ENCODE data around the gene SLC28A1.

SLC28A1 gene

DNA sequence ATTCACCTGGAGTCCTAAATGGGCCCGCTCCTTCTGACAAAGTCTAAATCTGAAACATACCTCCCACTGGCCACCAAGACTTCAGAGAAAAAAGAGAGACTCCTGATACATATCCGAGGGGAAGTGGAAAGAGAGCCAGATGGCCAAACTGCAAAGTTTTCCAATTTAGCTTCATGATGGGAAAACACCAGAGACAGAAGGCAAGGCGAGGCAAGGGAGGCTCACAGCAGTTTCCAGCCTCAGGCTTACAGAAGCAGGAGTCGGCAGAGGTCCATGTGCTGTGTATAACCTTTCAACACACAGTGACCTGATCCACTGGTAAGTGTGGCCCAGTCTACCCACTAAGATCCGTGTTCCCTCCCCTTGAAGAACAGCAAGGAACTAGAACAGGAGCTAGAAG is 67.3 kb downstream of the SLC28A1 start:
- Histone ChIP-seq H3K9me3 (ENCODE audit: low read depth, low read length) (no peaks in the 10 kb centered on the region), H3K27ac (no peak overlapping the region), H3K36me3 (ENCODE audit: insufficient read depth, low read length) (no peaks in the 10 kb centered on the region), H3K9ac (ENCODE audit: insufficient read length) (no peak overlapping the region), H3K4me3 (no peak overlapping the region)
- TF ChIP-seq EZH2 (IDR thresholded peaks at IDR 0.05) (no peak), FOXP2 (optimal IDR thresholded peaks at IDR 0.05; ENCODE audit: control extremely low read depth, extremely low read length, insufficient read depth) (no peak), POLR2AphosphoS5 (IDR thresholded peaks at IDR 0.05; ENCODE audit: borderline replicate concordance, low read depth, low read length) (no peak)
- no peak for DNase-seq (ENCODE audit: low read depth, low spot score)

DNA sequence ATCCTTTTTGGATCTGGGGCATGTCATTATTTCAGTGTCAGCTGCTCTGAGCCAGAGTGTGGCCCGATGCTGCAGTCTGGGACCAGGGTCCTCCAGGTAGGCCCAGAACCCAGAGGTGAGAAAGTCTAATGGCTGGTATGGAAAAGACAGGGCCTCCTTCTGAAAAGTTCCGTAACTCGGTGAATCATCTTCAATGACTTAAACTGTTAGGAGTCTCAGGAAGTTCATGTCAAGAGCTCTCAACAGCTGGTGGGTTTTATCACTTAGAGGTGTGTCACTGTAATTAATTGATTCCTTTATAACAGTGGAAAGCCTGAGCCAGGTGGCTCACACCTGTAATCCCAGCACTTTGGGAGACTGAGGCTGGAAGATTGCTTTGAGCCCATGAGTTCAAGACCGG is 68.7 kb downstream of the SLC28A1 start:
- H3K27ac ChIP-seq: no peak overlapping the region
- DNase-seq (ENCODE audit: low read depth, low spot score): no peak
- H3K36me3 ChIP-seq (ENCODE audit: insufficient read depth, low read length): no peaks in the 10 kb centered on the region
- no peaks in the 10 kb centered on the region for H3K9me3 ChIP-seq (ENCODE audit: low read depth, low read length)
- TF ChIP-seq FOXP2 (optimal IDR thresholded peaks at IDR 0.05; ENCODE audit: control extremely low read depth, extremely low read length, insufficient read depth): no peak
- TF ChIP-seq EZH2 (IDR thresholded peaks at IDR 0.05): no peak
- no peak for TF ChIP-seq POLR2AphosphoS5 (IDR thresholded peaks at IDR 0.05; ENCODE audit: borderline replicate concordance, low read depth, low read length)
- no peak overlapping the region for H3K4me3 ChIP-seq
- no peak overlapping the region for H3K9ac ChIP-seq (ENCODE audit: insufficient read length)

GRCh38 chr15:84953726-84954125 is 69.3 kb downstream of the SLC28A1 start:
- H3K27ac ChIP-seq: no peak overlapping the region
- TF ChIP-seq FOXP2 (optimal IDR thresholded peaks at IDR 0.05; ENCODE audit: control extremely low read depth, extremely low read length, insufficient read depth) (no peak), EZH2 (IDR thresholded peaks at IDR 0.05) (no peak), POLR2AphosphoS5 (IDR thresholded peaks at IDR 0.05; ENCODE audit: borderline replicate concordance, low read depth, low read length) (no peak)

GRCh38 chr15:84955089-84955848 is 70.8 kb downstream of the SLC28A1 start:
- Histone ChIP-seq H3K36me3 (ENCODE audit: insufficient read depth, low read length) (no peaks in the 10 kb centered on the region), H3K9ac (ENCODE audit: insufficient read length) (no peak overlapping the region), H3K27ac (no peak overlapping the region), H3K4me3 (peak overlapping the region; percentile 48; the same call in 1 of the 2 replicates), H3K9me3 (ENCODE audit: low read depth, low read length) (no peaks in the 10 kb centered on the region)
- TF ChIP-seq FOXP2 (optimal IDR thresholded peaks at IDR 0.05; ENCODE audit: control extremely low read depth, extremely low read length, insufficient read depth) (no peak), EZH2 (IDR thresholded peaks at IDR 0.05) (no peak), POLR2AphosphoS5 (IDR thresholded peaks at IDR 0.05; ENCODE audit: borderline replicate concordance, low read depth, low read length) (no peak)
- DNase-seq (ENCODE audit: low read depth, low spot score): no peak

More at GRCh38 chr15:84953726-84954125, 69.3 kb downstream of the SLC28A1 start:
- Histone ChIP-seq H3K36me3 (ENCODE audit: insufficient read depth, low read length) (no peaks in the 10 kb centered on the region), H3K9me3 (ENCODE audit: low read depth, low read length) (no peaks in the 10 kb centered on the region), H3K4me3 (no peak overlapping the region), H3K9ac (ENCODE audit: insufficient read length) (no peak overlapping the region)
- DNase-seq (ENCODE audit: low read depth, low spot score): no peak

GRCh38 chr15:84956199-84956598 is 71.7 kb downstream of the SLC28A1 start:
- no peak for TF ChIP-seq FOXP2 (optimal IDR thresholded peaks at IDR 0.05; ENCODE audit: control extremely low read depth, extremely low read length, insufficient read depth)
- no peak for TF ChIP-seq POLR2AphosphoS5 (IDR thresholded peaks at IDR 0.05; ENCODE audit: borderline replicate concordance, low read depth, low read length)
- no peak for TF ChIP-seq EZH2 (IDR thresholded peaks at IDR 0.05)
- no peaks in the 10 kb centered on the region for H3K36me3 ChIP-seq (ENCODE audit: insufficient read depth, low read length)
- no peaks in the 10 kb centered on the region for H3K9me3 ChIP-seq (ENCODE audit: low read depth, low read length)
- no peak overlapping the region for H3K9ac ChIP-seq (ENCODE audit: insufficient read length)
- no peak overlapping the region for H3K27ac ChIP-seq
- DNase-seq (ENCODE audit: low read depth, low spot score): no peak
- H3K4me3 ChIP-seq: no peak overlapping the region

DNA sequence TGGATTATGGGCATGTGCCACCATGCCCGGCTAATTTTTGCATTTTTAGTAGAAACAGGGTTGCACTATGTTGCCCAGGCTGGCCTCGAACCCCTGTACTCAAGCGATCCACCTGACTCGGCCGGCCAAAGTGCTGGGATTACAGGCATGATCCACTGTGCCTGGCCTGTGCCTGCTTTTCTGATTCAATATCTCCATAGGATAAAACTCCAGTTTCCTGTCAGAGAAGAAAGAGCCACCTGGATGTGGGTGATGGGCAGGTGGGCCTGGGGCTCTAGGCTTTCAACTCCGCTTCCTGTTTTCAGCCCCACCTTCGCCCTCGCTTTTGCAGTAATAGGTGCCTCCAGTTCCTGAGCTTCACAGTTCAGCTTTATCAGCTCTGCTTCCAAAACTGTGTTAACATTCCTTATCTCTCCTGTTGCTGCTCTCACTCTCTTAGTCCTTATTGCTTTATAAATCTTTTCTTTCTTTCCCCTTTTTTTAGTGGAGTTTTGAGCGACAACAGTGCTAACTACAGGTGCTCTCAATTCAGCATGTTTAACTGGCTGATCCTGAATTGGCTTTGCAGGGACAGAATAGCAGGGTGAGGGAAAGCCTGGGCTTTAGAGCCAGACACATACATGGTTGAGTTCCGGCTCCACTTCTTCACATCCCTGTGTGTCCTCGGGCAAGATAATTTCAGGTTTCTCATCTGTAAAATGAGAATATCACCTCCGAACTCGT is 76.1 kb downstream of the SLC28A1 start:
- no peak overlapping the region for H3K4me3 ChIP-seq
- H3K36me3 ChIP-seq (ENCODE audit: insufficient read depth, low read length): no peaks in the 10 kb centered on the region
- no peak overlapping the region for H3K9ac ChIP-seq (ENCODE audit: insufficient read length)
- TF ChIP-seq EZH2 (IDR thresholded peaks at IDR 0.05): no peak
- DNase-seq (ENCODE audit: low read depth, low spot score): no peak
- H3K9me3 ChIP-seq (ENCODE audit: low read depth, low read length): no peaks in the 10 kb centered on the region
- no peak overlapping the region for H3K27ac ChIP-seq

DNA sequence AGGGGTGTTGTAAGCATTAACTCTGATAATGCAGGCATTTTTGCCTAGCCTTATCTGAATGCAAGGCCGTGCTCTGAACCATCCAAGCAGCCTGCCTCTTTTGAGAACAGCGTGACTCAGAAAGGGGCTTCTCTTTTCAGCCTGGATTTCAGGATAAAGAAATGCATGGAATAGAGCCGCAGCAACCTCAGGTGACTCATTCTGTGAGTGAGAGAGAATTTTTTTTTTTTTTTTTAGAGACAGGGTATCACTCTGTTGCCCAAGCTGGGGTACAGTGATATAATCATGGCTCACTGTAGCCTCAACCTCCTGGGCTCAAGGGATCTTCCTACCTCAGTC is 76.6 kb downstream of the SLC28A1 start:
- no peak overlapping the region for H3K9ac ChIP-seq (ENCODE audit: insufficient read length)
- TF ChIP-seq EZH2 (IDR thresholded peaks at IDR 0.05) (no peak), POLR2AphosphoS5 (IDR thresholded peaks at IDR 0.05; ENCODE audit: borderline replicate concordance, low read depth, low read length) (no peak), FOXP2 (optimal IDR thresholded peaks at IDR 0.05; ENCODE audit: control extremely low read depth, extremely low read length, insufficient read depth) (no peak)
- H3K27ac ChIP-seq: no peak overlapping the region
- DNase-seq (ENCODE audit: low read depth, low spot score): no peak
- no peak overlapping the region for H3K4me3 ChIP-seq
- H3K36me3 ChIP-seq (ENCODE audit: insufficient read depth, low read length): no peaks in the 10 kb centered on the region
- no peaks in the 10 kb centered on the region for H3K9me3 ChIP-seq (ENCODE audit: low read depth, low read length)

DNA sequence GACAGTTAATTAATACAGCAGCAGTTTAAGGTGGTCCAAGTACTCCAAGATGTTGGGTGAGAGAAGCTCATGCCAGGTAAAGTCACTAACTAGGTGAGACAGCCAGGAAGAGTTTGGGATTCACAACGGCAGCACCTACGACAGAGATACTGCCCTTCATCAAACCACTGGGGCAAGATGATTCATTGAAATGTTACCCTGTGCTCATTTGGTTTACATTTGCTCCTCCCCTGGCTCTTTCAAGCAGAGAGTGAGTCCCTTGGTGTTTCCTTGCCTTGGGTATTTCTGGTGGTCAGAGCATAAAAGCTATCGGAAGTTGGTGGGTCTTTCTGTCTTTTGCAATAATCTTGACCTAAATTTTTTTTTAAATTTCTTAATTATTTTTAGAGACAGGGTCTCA is 77.2 kb downstream of the SLC28A1 start:
- no peak for TF ChIP-seq POLR2AphosphoS5 (IDR thresholded peaks at IDR 0.05; ENCODE audit: borderline replicate concordance, low read depth, low read length)
- no peak for TF ChIP-seq FOXP2 (optimal IDR thresholded peaks at IDR 0.05; ENCODE audit: control extremely low read depth, extremely low read length, insufficient read depth)
- TF ChIP-seq EZH2 (IDR thresholded peaks at IDR 0.05): no peak
- Histone ChIP-seq H3K27ac (no peak overlapping the region), H3K4me3 (no peak overlapping the region), H3K9me3 (ENCODE audit: low read depth, low read length) (no peaks in the 10 kb centered on the region), H3K9ac (ENCODE audit: insufficient read length) (no peak overlapping the region), H3K36me3 (ENCODE audit: insufficient read depth, low read length) (no peaks in the 10 kb centered on the region)
- no peak for DNase-seq (ENCODE audit: low read depth, low spot score)

Measured in SK-N-MC (cell line).